H9 (cell line): Measurements from ENCODE around the gene GSTO1. TPM values are rescaled to one million over a fixed set of nuclear protein-coding genes. Genes with fewer than 3 reads are reported as not detected.

ENCODE experiments used
- DNase-seq: peaks from one replicate; pipeline ENCODE4 v3.0.0-alpha.2; 2017
- H2AFZ ChIP-seq: one replicate; pipeline ENCODE4 v1.6.1; 2013; ENCODE audit warnings: mild to moderate bottlenecking, low read length, control low read depth, moderate library complexity
- H2AK5ac ChIP-seq: 2 replicates; pipeline ENCODE4 v1.6.1; 2013; ENCODE audit warnings: low read length, control low read depth, mixed read lengths; ENCODE audit not compliant: insufficient read length
- H2BK120ac ChIP-seq: one replicate; pipeline ENCODE4 v1.6.1; 2013; ENCODE audit warnings: low read depth, mild to moderate bottlenecking, low read length, control low read depth, inconsistent platforms; ENCODE audit not compliant: poor library complexity, severe bottlenecking
- H2BK12ac ChIP-seq: 2 replicates; pipeline ENCODE4 v1.6.1; 2013; ENCODE audit warnings: low read length, control low read depth, mixed read lengths, low read depth; ENCODE audit not compliant: insufficient read length
- H2BK15ac ChIP-seq: 2 replicates; pipeline ENCODE4 v1.6.1; 2013; ENCODE audit warnings: low read depth, low read length, control low read depth
- H2BK20ac ChIP-seq: one replicate; pipeline ENCODE4 v1.6.1; 2013; ENCODE audit warnings: low read depth, mild to moderate bottlenecking, low read length, control low read depth, inconsistent platforms; ENCODE audit not compliant: poor library complexity, severe bottlenecking
- H2BK5ac ChIP-seq: 2 replicates; pipeline ENCODE4 v1.6.1; 2013; ENCODE audit warnings: low read length, control low read depth, mixed read lengths; ENCODE audit not compliant: insufficient read length
- H3K14ac ChIP-seq: 2 replicates; pipeline ENCODE4 v1.6.1; 2013; ENCODE audit warnings: low read length, control low read depth; ENCODE audit not compliant: insufficient read depth
- H3K18ac ChIP-seq: 2 replicates; pipeline ENCODE4 v1.6.1; 2013; ENCODE audit warnings: low read depth, mild to moderate bottlenecking, mixed read lengths, low read length, control low read depth; ENCODE audit not compliant: insufficient read length
- H3K23ac ChIP-seq: 2 replicates; pipeline ENCODE4 v1.6.1; 2013; ENCODE audit warnings: low read length, control low read depth, mixed read lengths, low read depth; ENCODE audit not compliant: insufficient read length
- H3K23me2 ChIP-seq: 2 replicates; pipeline ENCODE4 v1.6.1; 2013; ENCODE audit warnings: low read depth, mild to moderate bottlenecking, mixed read lengths, low read length, control low read depth; ENCODE audit not compliant: insufficient read length, poor library complexity, severe bottlenecking
- H3K27ac ChIP-seq: 2 replicates; pipeline ENCODE4 v1.5.1; 2013; ENCODE audit warnings: low read length, control low read depth, mixed read lengths, low read depth; ENCODE audit not compliant: insufficient read length
- H3K27me3 ChIP-seq: 2 replicates; pipeline ENCODE4 v1.6.1; 2013; ENCODE audit warnings: low read length, control low read depth, inconsistent platforms; ENCODE audit not compliant: insufficient read depth
- H3K4ac ChIP-seq: 2 replicates; pipeline ENCODE4 v1.6.1; 2013; ENCODE audit warnings: low read depth, mild to moderate bottlenecking, control low read depth, inconsistent platforms, low read length, moderate library complexity
- H3K4me1 ChIP-seq: 2 replicates; pipeline ENCODE4 v1.6.1; 2013; ENCODE audit warnings: low read length, control low read depth, inconsistent platforms; ENCODE audit not compliant: insufficient read depth
- H3K4me2 ChIP-seq: 2 replicates; pipeline ENCODE4 v1.6.1; 2013; ENCODE audit warnings: low read length, control low read depth, mixed read lengths; ENCODE audit not compliant: insufficient read length, insufficient read depth
- H3K56ac ChIP-seq: 2 replicates; pipeline ENCODE4 v1.6.1; 2013; ENCODE audit warnings: low read depth, mild to moderate bottlenecking, mixed read lengths, low read length, control low read depth; ENCODE audit not compliant: insufficient read length
- H3K79me1 ChIP-seq: 2 replicates; pipeline ENCODE4 v1.6.1; 2013; ENCODE audit warnings: low read depth, mild to moderate bottlenecking, moderate library complexity, low read length, control low read depth, inconsistent platforms; ENCODE audit not compliant: insufficient read depth, poor library complexity, severe bottlenecking
- H3K79me2 ChIP-seq: 2 replicates; pipeline ENCODE4 v1.6.1; 2013; ENCODE audit warnings: low read length, control low read depth, inconsistent platforms; ENCODE audit not compliant: insufficient read depth
- H3K9ac ChIP-seq: 2 replicates; pipeline ENCODE4 v1.6.1; 2013; ENCODE audit warnings: low read length, control low read depth, mixed read lengths; ENCODE audit not compliant: insufficient read length; ENCODE audit errors: extremely low read depth
- H3K9me3 ChIP-seq: one replicate; pipeline ENCODE4 v1.6.1; 2013; ENCODE audit warnings: low read depth, low read length, inconsistent platforms; ENCODE audit not compliant: control insufficient read depth
- H3T11ph ChIP-seq: one replicate; pipeline ENCODE4 v1.6.1; 2013; ENCODE audit warnings: mild to moderate bottlenecking, low read length, control low read depth, inconsistent platforms
- H4K20me1 ChIP-seq: one replicate; pipeline ENCODE4 v1.6.1; 2013; ENCODE audit not compliant: control insufficient read depth, insufficient read length, insufficient read depth
- H4K5ac ChIP-seq: 2 replicates; pipeline ENCODE4 v1.6.1; 2013; ENCODE audit warnings: low read depth, mild to moderate bottlenecking, mixed read lengths, low read length, control low read depth; ENCODE audit not compliant: insufficient read length
- H4K8ac ChIP-seq: replicated peaks from 2 replicates; pipeline ENCODE4 v1.6.1; 2013; ENCODE audit warnings: low read length, control low read depth, mixed read lengths, low read depth; ENCODE audit not compliant: insufficient read length
- H4K91ac ChIP-seq: 2 replicates; pipeline ENCODE4 v1.6.1; 2013; ENCODE audit warnings: low read depth, mild to moderate bottlenecking, moderate library complexity, mixed read lengths, low read length, control low read depth; ENCODE audit not compliant: insufficient read length
- H3K27ac Mint-ChIP-seq, 3 experiments: 2 replicates in 2 of 3; 3 replicates in 1 of 3; pipeline ENCODE4 v1.8.0; 2020 to 2021; ENCODE audit warnings: mixed read lengths in 3 of 3, mild to moderate bottlenecking in 1 of 3, moderate library complexity in 1 of 3
- H3K27me3 Mint-ChIP-seq: 2 replicates; pipeline ENCODE4 v1.8.0; 2021; ENCODE audit warnings: low read depth, mild to moderate bottlenecking, moderate library complexity, mixed read lengths
- H3K36me3 Mint-ChIP-seq, 3 experiments: 2 replicates in 2 of 3; 3 replicates in 1 of 3; pipeline ENCODE4 v1.8.0; 2020 to 2021; ENCODE audit warnings: low read depth in 3 of 3, mixed read lengths in 3 of 3; ENCODE audit not compliant: insufficient read depth in 1 of 3
- H3K4me1 Mint-ChIP-seq, 2 experiments: 2 replicates each; pipeline ENCODE4 v1.8.0; 2020; ENCODE audit warnings: mixed read lengths in 2 of 2
- H3K4me3 Mint-ChIP-seq, 2 experiments: 2 replicates in 1 of 2; 3 replicates in 1 of 2; pipeline ENCODE4 v1.8.0; 2020 to 2021; ENCODE audit warnings: mild to moderate bottlenecking in 2 of 2, mixed read lengths in 2 of 2, moderate library complexity in 1 of 2
- H3K9me3 Mint-ChIP-seq, 2 experiments: 2 replicates in 1 of 2; 3 replicates in 1 of 2; pipeline ENCODE4 v1.8.0; 2020; ENCODE audit warnings: mild to moderate bottlenecking in 2 of 2, mixed read lengths in 2 of 2, moderate library complexity in 1 of 2
- WGBS: extraction: QIAGEN DNeasy Blood & Tissue Kit; methylation state at CpG from one replicate; pipeline ENCODE4 v1.1.7; 2013; ENCODE audit warnings: missing lambda C conversion rate, low lambda C conversion rate, mixed read lengths; ENCODE audit not compliant: insufficient read length; ENCODE audit errors: extremely low coverage; 5-methylcytosine and 5-hydroxymethylcytosine counted together
- total RNA-seq: library from RNA; stranded (reverse); gene quantifications from 2 replicates; pipeline ENCODE4 v1.2.1, GENCODE V29; 2021
- TF ChIP-seq, protein P1 (sequence below): fragments of 200-600 bp; sonication (generic); conservative IDR thresholded peaks from 3 replicates; pipeline ENCODE4 v1.8.0; 2021; ENCODE audit warnings: antibody characterized with exemption, mild to moderate bottlenecking

Gene GSTO1
- total RNA-seq, 1 experiment from 2014 or later: 114 TPM

DNA sequence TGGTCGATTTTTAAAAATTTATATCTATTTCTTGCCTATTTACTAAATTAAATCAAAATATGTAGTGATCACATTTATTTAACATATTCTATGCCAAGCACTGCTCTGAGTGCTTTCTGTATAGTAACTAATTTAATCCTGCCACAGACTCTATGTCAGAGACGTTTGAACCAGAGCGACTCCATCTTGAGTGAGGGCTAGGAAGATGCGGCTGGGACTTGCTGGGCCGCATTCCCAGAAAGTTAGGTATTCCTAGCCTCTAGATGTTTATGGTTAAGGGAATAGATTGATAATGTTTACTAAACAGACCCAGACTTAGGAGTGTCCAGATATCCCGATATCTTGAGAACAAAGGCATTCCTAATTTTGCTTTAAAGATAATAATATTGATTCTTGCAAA, 3.2 kb upstream of the GSTO1 start:
- Histone ChIP-seq H2AFZ (no peak overlapping the region), H4K20me1 (no peaks in the 10 kb centered on the region), H3T11ph (no peak overlapping the region), H4K5ac (no peak overlapping the region), H2BK5ac (no peak overlapping the region), H3K27ac (no peak overlapping the region), H2BK12ac (no peak overlapping the region), H3K79me1 (no peaks in the 10 kb centered on the region), H2BK15ac (no peak overlapping the region), H3K9me3 (no peaks in the 10 kb centered on the region), H3K27me3 (no peaks in the 10 kb centered on the region; the same call in 1 of the 2 replicates), H3K4me2 (no peak overlapping the region), H3K23me2 (peaks cover 12% of the 10 kb centered on the region), H3K23ac (no peak overlapping the region), H4K91ac (no peak overlapping the region), H4K8ac (no peak overlapping the region), H3K4ac (no peak overlapping the region), H2AK5ac (no peak overlapping the region), H3K4me1 (peaks cover 11% of the 10 kb centered on the region; the same call in 1 of the 2 replicates), H2BK120ac (no peak overlapping the region), H3K18ac (no peak overlapping the region), H3K9ac (no peak overlapping the region), H2BK20ac (no peak overlapping the region), H3K56ac (no peak overlapping the region), H3K79me2 (no peaks in the 10 kb centered on the region; the same call in 1 of the 2 replicates), H3K14ac (no peak overlapping the region)
- peaks cover 0 to 4% (median 1%) of the 10 kb centered on the region in 3 experiments; a peak in 1 of 7 replicates for H3K36me3 Mint-ChIP-seq
- DNase-seq: no peak
- peaks cover 16% of the 10 kb centered on the region for H3K27me3 Mint-ChIP-seq
- no peak overlapping the region for H3K27ac Mint-ChIP-seq
- no peak overlapping the region for H3K4me3 Mint-ChIP-seq
- H3K9me3 Mint-ChIP-seq: peaks cover 0 to 7% of the 10 kb centered on the region in 2 experiments; a peak in 3 of 5 replicates
- TF ChIP-seq, protein P1, sequence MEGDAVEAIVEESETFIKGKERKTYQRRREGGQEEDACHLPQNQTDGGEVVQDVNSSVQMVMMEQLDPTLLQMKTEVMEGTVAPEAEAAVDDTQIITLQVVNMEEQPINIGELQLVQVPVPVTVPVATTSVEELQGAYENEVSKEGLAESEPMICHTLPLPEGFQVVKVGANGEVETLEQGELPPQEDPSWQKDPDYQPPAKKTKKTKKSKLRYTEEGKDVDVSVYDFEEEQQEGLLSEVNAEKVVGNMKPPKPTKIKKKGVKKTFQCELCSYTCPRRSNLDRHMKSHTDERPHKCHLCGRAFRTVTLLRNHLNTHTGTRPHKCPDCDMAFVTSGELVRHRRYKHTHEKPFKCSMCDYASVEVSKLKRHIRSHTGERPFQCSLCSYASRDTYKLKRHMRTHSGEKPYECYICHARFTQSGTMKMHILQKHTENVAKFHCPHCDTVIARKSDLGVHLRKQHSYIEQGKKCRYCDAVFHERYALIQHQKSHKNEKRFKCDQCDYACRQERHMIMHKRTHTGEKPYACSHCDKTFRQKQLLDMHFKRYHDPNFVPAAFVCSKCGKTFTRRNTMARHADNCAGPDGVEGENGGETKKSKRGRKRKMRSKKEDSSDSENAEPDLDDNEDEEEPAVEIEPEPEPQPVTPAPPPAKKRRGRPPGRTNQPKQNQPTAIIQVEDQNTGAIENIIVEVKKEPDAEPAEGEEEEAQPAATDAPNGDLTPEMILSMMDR: no peak
- H3K4me1 Mint-ChIP-seq: peaks cover 46 to 53% of the 10 kb centered on the region in 2 experiments
- WGBS: no CpG with 5 or more reads among the region's 6 CpGs
